OCI-LY1 (cell line): ENCODE data around the gene ATAD5.
"Not testable (repeated sequence)": the region's sequence is repeated elsewhere in the genome, so short reads cannot be mapped to it uniquely, and the experiment has no call there.

Experiments used
- H2AFZ ChIP-seq: fragments of 200-600 bp; sonication (generic), shearing (Covaris generic); 2 replicates; pipeline ENCODE4 v1.6.0; 2014; ENCODE audit warnings: antibody characterized with exemption, mild to moderate bottlenecking, low read length
- H3F3A ChIP-seq: fragments of 200-600 bp; sonication (generic), shearing (Covaris generic); 2 replicates; pipeline ENCODE4 v1.6.0; 2014; ENCODE audit warnings: mild to moderate bottlenecking, antibody characterized with exemption, low read length, moderate library complexity; ENCODE audit not compliant: insufficient read depth
- H3K27ac ChIP-seq: fragments of 200-600 bp; sonication (generic); 2 replicates; pipeline ENCODE4 v1.5.1; 2014; ENCODE audit warnings: low read length, mixed run types, mild to moderate bottlenecking, low read depth; ENCODE audit not compliant: poor library complexity, severe bottlenecking
- H3K27me3 ChIP-seq: fragments of 200-600 bp; sonication (generic); 2 replicates; pipeline ENCODE4 v1.6.0; 2014; ENCODE audit warnings: antibody characterized with exemption, mild to moderate bottlenecking, low read length, moderate library complexity; ENCODE audit not compliant: insufficient read depth
- H3K36me3 ChIP-seq: fragments of 200-600 bp; sonication (generic); 2 replicates; pipeline ENCODE4 v1.6.1; 2014; ENCODE audit warnings: mild to moderate bottlenecking, antibody characterized with exemption, low read length, moderate library complexity, mixed read lengths; ENCODE audit not compliant: insufficient read depth
- H3K4me1 ChIP-seq: fragments of 200-600 bp; sonication (generic); 2 replicates; pipeline ENCODE4 v1.5.1; 2014; ENCODE audit warnings: mild to moderate bottlenecking, low read length, moderate library complexity; ENCODE audit not compliant: insufficient read depth, severe bottlenecking
- H3K4me2 ChIP-seq: fragments of 200-600 bp; sonication (generic), shearing (Covaris generic); 2 replicates; pipeline ENCODE4 v1.6.1; 2014; ENCODE audit warnings: low read length
- H3K4me3 ChIP-seq: fragments of 200-600 bp; sonication (generic); 2 replicates; pipeline ENCODE4 v1.5.1; 2014; ENCODE audit warnings: low read length, low read depth, mild to moderate bottlenecking, mixed read lengths; ENCODE audit not compliant: poor library complexity, severe bottlenecking
- H3K79me2 ChIP-seq: fragments of 200-600 bp; shearing (Covaris generic); 2 replicates; pipeline ENCODE4 v1.6.1; 2016; ENCODE audit warnings: mixed run types, low read length, mixed read lengths; ENCODE audit not compliant: insufficient read depth
- H3K9ac ChIP-seq: fragments of 200-600 bp; sonication (generic), shearing (Covaris generic); 2 replicates; pipeline ENCODE4 v1.6.1; 2014; ENCODE audit warnings: mild to moderate bottlenecking, low read length, mixed read lengths
- H3K9me2 ChIP-seq: fragments of 200-600 bp; sonication (generic), shearing (Covaris generic); 2 replicates; pipeline ENCODE4 v1.6.1; 2014; ENCODE audit warnings: low read depth, mild to moderate bottlenecking, low read length, mixed read lengths
- H3K9me3 ChIP-seq: fragments of 200-600 bp; shearing (Covaris generic); 2 replicates; pipeline ENCODE4 v1.6.1; 2014; ENCODE audit warnings: low read length, mixed read lengths
- H4K20me1 ChIP-seq: fragments of 200-600 bp; sonication (generic), shearing (Covaris generic); 2 replicates; pipeline ENCODE4 v1.6.0; 2016; ENCODE audit warnings: mild to moderate bottlenecking, low read length; ENCODE audit not compliant: insufficient read depth
- EZH2 ChIP-seq: fragments of 200-600 bp; sonication (generic), shearing (Covaris generic); IDR thresholded peaks from 2 replicates; pipeline ENCODE4 v1.8.0; 2017; ENCODE audit warnings: borderline replicate concordance, mixed run types, mild to moderate bottlenecking, antibody characterized with exemption, low read length, moderate library complexity, mixed read lengths
- TF ChIP-seq, protein P1 (sequence below): fragments of 200-600 bp; sonication (generic), shearing (Covaris generic); IDR thresholded peaks from 2 replicates; pipeline ENCODE4 v1.5.1; 2017; ENCODE audit warnings: mild to moderate bottlenecking, antibody characterized with exemption, low read length, moderate library complexity, mixed read lengths

ATAD5 gene

DNA sequence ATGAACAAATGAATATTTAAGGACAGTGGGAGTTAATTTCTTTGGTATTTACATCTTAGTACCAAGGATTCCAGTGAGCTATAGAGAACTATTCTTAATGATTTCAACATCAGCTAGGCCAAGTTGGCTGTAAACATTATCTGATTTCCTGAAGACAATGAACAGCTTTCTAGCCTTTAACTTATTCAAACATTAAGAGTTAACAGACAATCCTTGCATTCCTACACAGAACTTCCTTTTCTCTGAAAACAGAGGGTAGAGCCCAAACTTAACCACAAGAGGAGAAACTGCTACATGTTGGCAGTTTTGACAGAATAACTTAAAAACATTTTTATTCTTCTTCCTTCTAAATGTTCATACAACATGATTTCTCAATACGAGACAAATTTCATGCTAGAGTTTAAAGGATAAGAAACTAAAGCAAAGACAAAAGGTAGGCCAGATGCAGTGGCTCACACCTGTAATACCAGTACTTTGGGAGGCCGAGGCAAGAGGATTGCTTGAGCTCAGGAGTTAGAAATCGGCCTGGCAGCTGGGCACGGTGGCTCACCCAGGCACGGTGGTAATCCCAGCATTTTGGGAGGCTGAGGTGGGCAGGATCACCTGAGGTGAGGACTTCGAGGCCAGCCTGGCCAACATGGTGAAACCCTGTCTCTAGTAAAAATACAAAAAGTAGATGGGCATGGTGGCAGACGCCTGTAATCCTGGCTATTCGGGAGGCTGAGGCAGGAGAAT is 11.6 kb upstream of the ATAD5 start:
- Histone ChIP-seq H4K20me1 (no peaks in the 10 kb centered on the region), H3K4me2 (peak overlapping the region; percentile 20; the same call in 1 of the 2 replicates), H3K27me3 (no peaks in the 10 kb centered on the region), H3K4me3 (no peak overlapping the region), H3K9me3 (no peaks in the 10 kb centered on the region), H3K9ac (no peak overlapping the region; the same call in 1 of the 2 replicates), H3K9me2 (no peaks in the 10 kb centered on the region), H2AFZ (no peak overlapping the region), H3K4me1 (peaks cover 49% of the 10 kb centered on the region), H3K79me2 (peaks cover 84% of the 10 kb centered on the region), H3K27ac (peak overlapping the region; percentile 88), H3K36me3 (peaks cover 25% of the 10 kb centered on the region), H3F3A (0 out of 2 replicates have a peak, but pooled peaks cover 3% of the 10 kb centered on the region)
- TF ChIP-seq, protein P1, sequence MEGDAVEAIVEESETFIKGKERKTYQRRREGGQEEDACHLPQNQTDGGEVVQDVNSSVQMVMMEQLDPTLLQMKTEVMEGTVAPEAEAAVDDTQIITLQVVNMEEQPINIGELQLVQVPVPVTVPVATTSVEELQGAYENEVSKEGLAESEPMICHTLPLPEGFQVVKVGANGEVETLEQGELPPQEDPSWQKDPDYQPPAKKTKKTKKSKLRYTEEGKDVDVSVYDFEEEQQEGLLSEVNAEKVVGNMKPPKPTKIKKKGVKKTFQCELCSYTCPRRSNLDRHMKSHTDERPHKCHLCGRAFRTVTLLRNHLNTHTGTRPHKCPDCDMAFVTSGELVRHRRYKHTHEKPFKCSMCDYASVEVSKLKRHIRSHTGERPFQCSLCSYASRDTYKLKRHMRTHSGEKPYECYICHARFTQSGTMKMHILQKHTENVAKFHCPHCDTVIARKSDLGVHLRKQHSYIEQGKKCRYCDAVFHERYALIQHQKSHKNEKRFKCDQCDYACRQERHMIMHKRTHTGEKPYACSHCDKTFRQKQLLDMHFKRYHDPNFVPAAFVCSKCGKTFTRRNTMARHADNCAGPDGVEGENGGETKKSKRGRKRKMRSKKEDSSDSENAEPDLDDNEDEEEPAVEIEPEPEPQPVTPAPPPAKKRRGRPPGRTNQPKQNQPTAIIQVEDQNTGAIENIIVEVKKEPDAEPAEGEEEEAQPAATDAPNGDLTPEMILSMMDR, result no peak
- no peak for TF ChIP-seq EZH2

DNA sequence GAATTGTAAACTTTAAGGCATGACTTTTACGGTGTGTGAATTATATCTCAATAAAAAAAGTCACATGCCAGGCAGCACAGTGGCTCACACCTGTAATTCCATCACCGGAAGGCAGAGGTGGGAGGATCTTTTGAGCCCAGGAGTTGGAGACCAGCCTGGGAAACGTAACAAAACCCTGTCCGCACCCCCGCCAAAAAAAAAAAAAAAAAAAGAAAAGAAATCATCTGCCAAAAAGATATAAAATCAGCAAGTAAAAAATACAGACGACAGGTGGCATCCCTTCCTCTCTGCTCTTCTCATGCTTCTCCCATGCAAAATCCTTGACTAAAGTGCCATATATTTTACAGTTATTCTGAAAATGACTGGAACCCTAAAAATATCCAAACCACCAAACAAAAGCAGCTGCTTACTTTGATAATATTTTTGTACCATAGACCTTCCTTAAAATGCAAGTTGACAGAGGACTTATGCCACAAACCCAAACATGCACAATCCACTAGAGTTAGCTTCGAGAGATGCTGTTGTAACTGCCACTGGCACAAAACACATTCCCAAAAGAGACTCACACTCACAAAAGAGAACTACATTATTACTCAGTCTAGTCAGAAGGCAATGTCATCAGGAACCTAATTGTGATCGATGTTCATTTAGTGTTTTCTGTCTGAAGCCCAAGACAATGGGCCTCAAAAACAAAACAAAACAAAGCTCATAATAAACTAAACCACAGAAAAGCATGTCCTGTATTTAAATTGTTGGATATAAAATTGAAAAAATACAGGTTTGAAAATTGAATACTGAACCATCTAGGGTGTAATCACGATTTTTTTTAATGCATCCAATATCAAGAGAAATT is 9.7 kb upstream of the ATAD5 start:
- Histone ChIP-seq H3K4me1 (peaks cover 57% of the 10 kb centered on the region), H3K4me3 (peak overlapping the region; percentile 88), H4K20me1 (no peaks in the 10 kb centered on the region), H3K4me2 (peak overlapping the region; percentile 83), H3K9me3 (no peaks in the 10 kb centered on the region), H3K36me3 (peaks cover 17% of the 10 kb centered on the region), H3K9ac (peak overlapping the region; percentile 94), H3K27ac (peak overlapping the region; percentile 88), H3K9me2 (no peaks in the 10 kb centered on the region), H3K27me3 (no peaks in the 10 kb centered on the region), H3F3A (0 out of 2 replicates have a peak, but pooled peaks cover 3% of the 10 kb centered on the region), H3K79me2 (peaks cover 66% of the 10 kb centered on the region), H2AFZ (no peak overlapping the region)
- no peak for TF ChIP-seq EZH2
- TF ChIP-seq, protein P1, result peak; percentile 15

- peak overlapping the region; percentile 83 for H3K4me2 ChIP-seq
- H2AFZ ChIP-seq, H4K20me1 ChIP-seq, H3K9me2 ChIP-seq, H3F3A ChIP-seq, H3K27me3 ChIP-seq, H3K9me3 ChIP-seq: not testable (repeated sequence)
- H3K79me2 ChIP-seq, result peaks cover 61% of the 10 kb centered on the region
- H3K4me3 ChIP-seq, result peak overlapping the region; percentile 88
- peaks cover 57% of the 10 kb centered on the region for H3K4me1 ChIP-seq
- H3K27ac ChIP-seq, result peak overlapping the region; percentile 88
- H3K9ac ChIP-seq, result peak overlapping the region; percentile 94
- peaks cover 15% of the 10 kb centered on the region for H3K36me3 ChIP-seq
These were observed 8.8 kb upstream of the ATAD5 start for GRCh38 chr17:30822919-30823318.
